HepG2 (cell line): ENCODE data around the gene OXLD1. TPM values are rescaled to one million over a fixed set of nuclear protein-coding genes. Genes with fewer than 3 reads are reported as not detected.

ENCODE experiments used
- EED ChIP-seq: sonication (generic); formaldehyde crosslinking; IDR thresholded peaks from 2 replicates; pipeline ENCODE4 v1.5.0; 2020; ENCODE audit warnings: mild to moderate bottlenecking, missing genetic modification reagents
- HDAC1 ChIP-seq: sonication (generic); formaldehyde crosslinking; IDR thresholded peaks from 2 replicates; pipeline ENCODE4 v1.5.1; 2020; ENCODE audit warnings: mild to moderate bottlenecking, missing genetic modification reagents
- MTERF4 ChIP-seq: sonication (generic); formaldehyde crosslinking; IDR thresholded peaks from 2 replicates; pipeline ENCODE4 v1.8.0; 2023; ENCODE audit warnings: mild to moderate bottlenecking, missing genetic modification reagents
- PHF5A ChIP-seq: IDR thresholded peaks from one replicate; pipeline ENCODE4 v1.6.1; 2018; ENCODE audit warnings: low read depth, missing genetic modification reagents; ENCODE audit not compliant: unreplicated experiment
- PRPF4 ChIP-seq: fragments of 200-400 bp; formaldehyde crosslinking; IDR thresholded peaks from 2 replicates; pipeline ENCODE4 v1.6.1; 2016; ENCODE audit warnings: low read length, low read depth; ENCODE audit not compliant: poor library complexity, severe bottlenecking
- RBFOX2 ChIP-seq: fragments of 200-400 bp; formaldehyde crosslinking; IDR thresholded peaks from 2 replicates; pipeline ENCODE4 v1.6.1; 2017; ENCODE audit warnings: low read depth, mild to moderate bottlenecking, low read length
- SATB2 ChIP-seq: sonication (generic); formaldehyde crosslinking; IDR thresholded peaks from 2 replicates; pipeline ENCODE4 v1.5.0; 2020; ENCODE audit warnings: missing genetic modification reagents
- SMC3 ChIP-seq: IDR thresholded peaks from 2 replicates; pipeline ENCODE4 v1.6.1; 2011; ENCODE audit warnings: low read length, improper control_type of control experiment
- ZNF256 ChIP-seq: sonication (generic); formaldehyde crosslinking; conservative IDR thresholded peaks from 2 replicates; pipeline ENCODE4 v1.4.0; 2020; ENCODE audit warnings: missing genetic modification reagents
- ZNF496 ChIP-seq: sonication (generic); formaldehyde crosslinking; IDR thresholded peaks from 2 replicates; pipeline ENCODE4 v1.8.1; 2023; ENCODE audit warnings: mild to moderate bottlenecking, moderate library complexity, missing genetic modification reagents; ENCODE audit not compliant: insufficient replicate concordance
- ZNF501 ChIP-seq: sonication (generic); formaldehyde crosslinking; IDR thresholded peaks from 2 replicates; pipeline ENCODE4 v1.5.1; 2020; ENCODE audit warnings: mild to moderate bottlenecking, moderate library complexity, missing genetic modification reagents
- ZNF543 ChIP-seq: sonication (generic); formaldehyde crosslinking; IDR thresholded peaks from 2 replicates; pipeline ENCODE4 v1.4.0; 2020; ENCODE audit warnings: mild to moderate bottlenecking, missing genetic modification reagents
- ZNF678 ChIP-seq: sonication (generic); formaldehyde crosslinking; IDR thresholded peaks from 2 replicates; pipeline ENCODE4 v1.4.0; 2020; ENCODE audit warnings: mild to moderate bottlenecking, missing genetic modification reagents
- polyA plus RNA-seq, 8 experiments: library from polyadenylated mRNA; depleted of rRNA in 3 of 8; stranded (reverse) in 7 of 8; unstranded in 1 of 8; fragments of >200 nt; fragmentation: Illumina TruSeq in 4 of 8; extraction: Trizol in 4 of 8; gene quantifications; 2 replicates each; pipeline versions ENCODE4 v1.2.1 to v1.2.3, GENCODE V29; 2011 to 2016; ENCODE audit warnings: low read depth in 4 of 8, missing spikeins in 1 of 8, mixed read lengths in 1 of 8; ENCODE audit not compliant: insufficient read depth in 1 of 8
- total RNA-seq, 5 experiments: library from RNA; depleted of rRNA; stranded (reverse); fragments of >200 nt; fragmentation: Illumina TruSeq; extraction: Trizol; gene quantifications; 2 replicates each; pipeline ENCODE4 v1.2.3, GENCODE V29; 2016; ENCODE audit warnings: low read depth in 1 of 5
- TF ChIP-seq, protein P1 (sequence below), 2 experiments: sonication (generic) in 1 of 2; formaldehyde crosslinking in 1 of 2; IDR thresholded peaks; 2 replicates each; pipeline versions ENCODE4 v1.6.1 to v1.9.0; 2014 to 2022; ENCODE audit warnings: antibody characterized with exemption in 1 of 2, borderline replicate concordance in 1 of 2, inconsistent platforms in 1 of 2, low read depth in 1 of 2, missing genetic modification reagents in 1 of 2
- TF ChIP-seq, protein P2 (sequence below): sonication (generic); formaldehyde crosslinking; IDR thresholded peaks from 2 replicates; pipeline ENCODE4 v1.5.0; 2020; ENCODE audit warnings: missing genetic modification reagents
- TF ChIP-seq, protein P3 (sequence below): sonication (generic); formaldehyde crosslinking; IDR thresholded peaks from 2 replicates; pipeline ENCODE4 v1.4.0; 2020; ENCODE audit warnings: mild to moderate bottlenecking, missing genetic modification reagents
- TF ChIP-seq, protein P4 (sequence below): sonication (generic); formaldehyde crosslinking; IDR thresholded peaks from 2 replicates; pipeline ENCODE4 v1.5.0; 2020; ENCODE audit warnings: mild to moderate bottlenecking, missing genetic modification reagents

Gene OXLD1
- total and polyA plus RNA-seq, 2 of the 13 experiments (the other 11 are each of a cell fraction or from before 2014, with no cell fraction given): 27.1 to 37.5 TPM

DNA sequence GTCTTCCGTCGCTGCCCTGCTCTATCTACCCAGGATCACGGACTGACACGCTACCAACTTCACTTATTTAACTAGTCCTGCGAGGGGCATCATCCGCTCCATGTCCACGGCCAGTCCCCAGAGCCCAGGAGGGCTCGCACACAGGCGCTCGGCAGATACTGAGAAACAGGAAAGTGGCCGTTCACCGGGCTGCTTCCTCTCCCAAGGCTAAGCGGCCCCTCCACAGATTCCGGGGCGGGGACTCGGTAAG is 388 bp downstream of the OXLD1 start (continued):
- TF ChIP-seq, protein P1, sequence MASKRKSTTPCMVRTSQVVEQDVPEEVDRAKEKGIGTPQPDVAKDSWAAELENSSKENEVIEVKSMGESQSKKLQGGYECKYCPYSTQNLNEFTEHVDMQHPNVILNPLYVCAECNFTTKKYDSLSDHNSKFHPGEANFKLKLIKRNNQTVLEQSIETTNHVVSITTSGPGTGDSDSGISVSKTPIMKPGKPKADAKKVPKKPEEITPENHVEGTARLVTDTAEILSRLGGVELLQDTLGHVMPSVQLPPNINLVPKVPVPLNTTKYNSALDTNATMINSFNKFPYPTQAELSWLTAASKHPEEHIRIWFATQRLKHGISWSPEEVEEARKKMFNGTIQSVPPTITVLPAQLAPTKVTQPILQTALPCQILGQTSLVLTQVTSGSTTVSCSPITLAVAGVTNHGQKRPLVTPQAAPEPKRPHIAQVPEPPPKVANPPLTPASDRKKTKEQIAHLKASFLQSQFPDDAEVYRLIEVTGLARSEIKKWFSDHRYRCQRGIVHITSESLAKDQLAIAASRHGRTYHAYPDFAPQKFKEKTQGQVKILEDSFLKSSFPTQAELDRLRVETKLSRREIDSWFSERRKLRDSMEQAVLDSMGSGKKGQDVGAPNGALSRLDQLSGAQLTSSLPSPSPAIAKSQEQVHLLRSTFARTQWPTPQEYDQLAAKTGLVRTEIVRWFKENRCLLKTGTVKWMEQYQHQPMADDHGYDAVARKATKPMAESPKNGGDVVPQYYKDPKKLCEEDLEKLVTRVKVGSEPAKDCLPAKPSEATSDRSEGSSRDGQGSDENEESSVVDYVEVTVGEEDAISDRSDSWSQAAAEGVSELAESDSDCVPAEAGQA (IDR thresholded peaks at IDR 0.05; ENCODE audit: low read depth): no peak
- TF ChIP-seq, protein P1 (CRISPR knock-in tag; IDR thresholded peaks at IDR 0.05; ENCODE audit: borderline replicate concordance): no peak
- TF ChIP-seq ZNF256 (CRISPR knock-in tag): no peak
- no peak for TF ChIP-seq PHF5A (CRISPR knock-in tag)
- no peak; the same call in 1 of the 2 replicates for TF ChIP-seq ZNF543 (CRISPR knock-in tag)
- no peak for TF ChIP-seq ZNF496 (CRISPR knock-in tag)
- no peak for TF ChIP-seq SMC3
- TF ChIP-seq, protein P2, sequence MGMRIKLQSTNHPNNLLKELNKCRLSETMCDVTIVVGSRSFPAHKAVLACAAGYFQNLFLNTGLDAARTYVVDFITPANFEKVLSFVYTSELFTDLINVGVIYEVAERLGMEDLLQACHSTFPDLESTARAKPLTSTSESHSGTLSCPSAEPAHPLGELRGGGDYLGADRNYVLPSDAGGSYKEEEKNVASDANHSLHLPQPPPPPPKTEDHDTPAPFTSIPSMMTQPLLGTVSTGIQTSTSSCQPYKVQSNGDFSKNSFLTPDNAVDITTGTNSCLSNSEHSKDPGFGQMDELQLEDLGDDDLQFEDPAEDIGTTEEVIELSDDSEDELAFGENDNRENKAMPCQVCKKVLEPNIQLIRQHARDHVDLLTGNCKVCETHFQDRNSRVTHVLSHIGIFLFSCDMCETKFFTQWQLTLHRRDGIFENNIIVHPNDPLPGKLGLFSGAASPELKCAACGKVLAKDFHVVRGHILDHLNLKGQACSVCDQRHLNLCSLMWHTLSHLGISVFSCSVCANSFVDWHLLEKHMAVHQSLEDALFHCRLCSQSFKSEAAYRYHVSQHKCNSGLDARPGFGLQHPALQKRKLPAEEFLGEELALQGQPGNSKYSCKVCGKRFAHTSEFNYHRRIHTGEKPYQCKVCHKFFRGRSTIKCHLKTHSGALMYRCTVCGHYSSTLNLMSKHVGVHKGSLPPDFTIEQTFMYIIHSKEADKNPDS (CRISPR knock-in tag): 0 out of 2 replicates have a peak, but pooled peaks have one; percentile 31
- TF ChIP-seq RBFOX2: no peak
- TF ChIP-seq, protein P3, sequence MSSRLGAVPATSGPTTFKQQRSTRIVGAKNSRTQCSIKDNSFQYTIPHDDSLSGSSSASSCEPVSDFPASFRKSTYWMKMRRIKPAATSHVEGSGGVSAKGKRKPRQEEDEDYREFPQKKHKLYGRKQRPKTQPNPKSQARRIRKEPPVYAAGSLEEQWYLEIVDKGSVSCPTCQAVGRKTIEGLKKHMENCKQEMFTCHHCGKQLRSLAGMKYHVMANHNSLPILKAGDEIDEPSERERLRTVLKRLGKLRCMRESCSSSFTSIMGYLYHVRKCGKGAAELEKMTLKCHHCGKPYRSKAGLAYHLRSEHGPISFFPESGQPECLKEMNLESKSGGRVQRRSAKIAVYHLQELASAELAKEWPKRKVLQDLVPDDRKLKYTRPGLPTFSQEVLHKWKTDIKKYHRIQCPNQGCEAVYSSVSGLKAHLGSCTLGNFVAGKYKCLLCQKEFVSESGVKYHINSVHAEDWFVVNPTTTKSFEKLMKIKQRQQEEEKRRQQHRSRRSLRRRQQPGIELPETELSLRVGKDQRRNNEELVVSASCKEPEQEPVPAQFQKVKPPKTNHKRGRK (CRISPR knock-in tag): no peak
- TF ChIP-seq HDAC1 (CRISPR knock-in tag): no peak
- no peak for TF ChIP-seq MTERF4 (CRISPR knock-in tag)
- TF ChIP-seq PRPF4: no peak
- TF ChIP-seq SATB2 (CRISPR knock-in tag): no peak
- TF ChIP-seq ZNF678 (CRISPR knock-in tag): no peak
- no peak for TF ChIP-seq EED
- TF ChIP-seq, protein P4, sequence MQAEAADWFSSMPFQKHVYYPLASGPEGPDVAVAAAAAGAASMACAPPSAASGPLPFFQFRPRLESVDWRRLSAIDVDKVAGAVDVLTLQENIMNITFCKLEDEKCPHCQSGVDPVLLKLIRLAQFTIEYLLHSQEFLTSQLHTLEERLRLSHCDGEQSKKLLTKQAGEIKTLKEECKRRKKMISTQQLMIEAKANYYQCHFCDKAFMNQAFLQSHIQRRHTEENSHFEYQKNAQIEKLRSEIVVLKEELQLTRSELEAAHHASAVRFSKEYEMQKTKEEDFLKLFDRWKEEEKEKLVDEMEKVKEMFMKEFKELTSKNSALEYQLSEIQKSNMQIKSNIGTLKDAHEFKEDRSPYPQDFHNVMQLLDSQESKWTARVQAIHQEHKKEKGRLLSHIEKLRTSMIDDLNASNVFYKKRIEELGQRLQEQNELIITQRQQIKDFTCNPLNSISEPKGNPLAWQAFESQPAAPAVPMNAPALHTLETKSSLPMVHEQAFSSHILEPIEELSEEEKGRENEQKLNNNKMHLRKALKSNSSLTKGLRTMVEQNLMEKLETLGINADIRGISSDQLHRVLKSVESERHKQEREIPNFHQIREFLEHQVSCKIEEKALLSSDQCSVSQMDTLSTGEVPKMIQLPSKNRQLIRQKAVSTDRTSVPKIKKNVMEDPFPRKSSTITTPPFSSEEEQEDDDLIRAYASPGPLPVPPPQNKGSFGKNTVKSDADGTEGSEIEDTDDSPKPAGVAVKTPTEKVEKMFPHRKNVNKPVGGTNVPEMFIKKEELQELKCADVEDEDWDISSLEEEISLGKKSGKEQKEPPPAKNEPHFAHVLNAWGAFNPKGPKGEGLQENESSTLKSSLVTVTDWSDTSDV (CRISPR knock-in tag): peak; percentile 13; the same call in 1 of the 2 replicates
- peak; percentile 46 for TF ChIP-seq ZNF501 (CRISPR knock-in tag)
